NCI-H2081 treated with DMSO at 0.1 percent for 48 hours (cell line): Measurements from ENCODE around the gene RAB11FIP5.
"Not testable (repeated sequence)": the region's sequence is repeated elsewhere in the genome, so short reads cannot be mapped to it uniquely, and the experiment has no call there.

Experiments used
- DNase-seq: peaks from one replicate; lab custom pipeline; 2025; lab: John Stamatoyannopoulos, UW

The RAB11FIP5 gene

DNA sequence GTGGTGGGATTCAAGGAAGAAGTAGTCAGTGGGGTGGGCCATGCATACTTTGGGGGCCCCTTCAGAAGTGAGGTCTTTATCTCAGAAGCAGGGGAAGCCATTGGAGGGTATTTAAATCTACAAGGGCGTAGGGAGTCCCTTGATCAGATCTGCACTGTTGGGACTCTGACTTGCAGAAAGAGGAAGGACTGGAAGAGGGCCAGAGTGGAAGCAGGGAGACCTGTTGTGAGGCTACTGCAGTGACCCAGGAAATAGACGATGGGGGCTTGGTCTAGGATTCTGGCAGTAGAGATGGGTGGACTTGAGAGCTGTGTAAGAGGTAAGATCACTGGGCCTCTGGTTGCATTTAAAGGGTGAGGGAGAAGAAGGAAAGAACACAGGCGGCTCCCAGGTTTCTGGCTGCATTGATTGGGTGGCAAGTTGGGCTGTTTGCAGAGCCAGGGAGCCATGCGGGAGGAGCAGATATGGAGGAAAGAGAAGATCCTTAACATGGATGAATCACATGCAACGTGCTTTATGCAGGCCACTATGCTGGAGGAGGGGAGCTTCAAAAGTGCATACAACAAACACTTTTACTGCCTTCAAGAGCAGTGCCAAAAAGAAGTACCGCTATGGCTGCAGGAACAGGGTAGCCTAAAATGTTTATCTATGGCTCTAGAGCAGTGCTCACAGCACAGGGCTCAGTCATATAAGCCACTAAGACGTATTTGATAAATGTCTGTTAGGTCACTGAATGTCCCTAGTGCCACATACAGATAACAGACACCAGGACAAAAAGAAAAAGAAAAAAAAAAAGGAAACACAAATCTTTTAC is 43.5 kb downstream of the RAB11FIP5 start:
- DNase-seq, result no peak

DNA sequence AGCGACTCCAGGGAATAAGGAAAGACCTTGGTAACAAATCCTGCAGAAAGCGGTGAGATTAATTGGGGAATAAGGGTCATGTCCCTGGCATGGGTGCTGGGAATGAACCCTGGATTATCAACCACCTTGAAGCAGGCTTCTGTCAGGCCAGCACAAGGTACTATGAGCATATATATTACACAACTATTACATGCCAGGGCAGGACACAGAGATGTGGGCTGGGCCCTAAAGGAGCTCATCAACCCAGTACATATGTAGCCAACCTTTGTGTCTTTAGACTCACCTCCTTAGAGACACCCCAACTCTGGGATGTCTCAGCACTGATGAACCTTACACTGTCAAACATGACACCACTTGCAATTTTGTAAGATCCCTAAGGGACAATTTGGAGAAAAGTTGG is 44.6 kb downstream of the RAB11FIP5 start:
- no peak for DNase-seq

DNA sequence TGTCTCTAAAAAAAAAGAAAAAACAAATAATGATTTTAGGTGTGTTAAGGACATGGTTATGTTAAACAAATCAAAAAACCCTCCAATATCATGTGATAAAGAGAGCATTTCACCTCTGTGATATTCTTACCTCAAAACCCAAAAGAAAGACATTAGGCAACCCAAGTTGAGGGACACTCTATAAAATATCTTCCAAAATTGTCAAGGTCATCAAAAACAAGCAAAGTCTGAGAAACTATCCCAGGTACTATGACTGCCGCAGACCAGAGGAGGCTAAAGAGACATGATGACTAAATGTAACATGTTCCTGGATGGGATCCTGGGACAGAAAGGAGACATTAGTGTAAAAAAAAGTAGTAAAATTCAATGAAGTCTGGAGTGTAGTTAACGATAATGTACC is 45.7 kb downstream of the RAB11FIP5 start:
- DNase-seq, result no peak

DNA sequence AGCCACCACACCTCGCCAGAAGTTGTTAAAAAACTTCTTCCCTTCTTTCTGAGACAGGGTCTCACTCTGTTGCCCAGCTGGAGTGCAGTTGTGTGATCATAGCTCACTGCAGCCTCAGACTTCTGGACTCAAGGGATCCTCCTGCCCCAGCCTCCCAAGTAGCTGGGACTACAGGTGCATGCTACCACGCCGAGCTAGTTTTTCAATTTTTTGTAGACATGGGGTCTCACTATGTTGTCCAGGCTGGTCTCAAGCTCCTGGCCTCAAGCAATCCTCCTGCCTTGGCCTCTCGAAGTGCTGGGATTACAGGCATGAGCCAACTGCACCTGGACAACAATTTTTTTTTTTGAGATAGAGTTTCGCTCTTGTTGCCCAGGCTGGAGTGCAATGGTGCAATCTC is 47.7 kb downstream of the RAB11FIP5 start:
- not testable (repeated sequence) for DNase-seq

DNA sequence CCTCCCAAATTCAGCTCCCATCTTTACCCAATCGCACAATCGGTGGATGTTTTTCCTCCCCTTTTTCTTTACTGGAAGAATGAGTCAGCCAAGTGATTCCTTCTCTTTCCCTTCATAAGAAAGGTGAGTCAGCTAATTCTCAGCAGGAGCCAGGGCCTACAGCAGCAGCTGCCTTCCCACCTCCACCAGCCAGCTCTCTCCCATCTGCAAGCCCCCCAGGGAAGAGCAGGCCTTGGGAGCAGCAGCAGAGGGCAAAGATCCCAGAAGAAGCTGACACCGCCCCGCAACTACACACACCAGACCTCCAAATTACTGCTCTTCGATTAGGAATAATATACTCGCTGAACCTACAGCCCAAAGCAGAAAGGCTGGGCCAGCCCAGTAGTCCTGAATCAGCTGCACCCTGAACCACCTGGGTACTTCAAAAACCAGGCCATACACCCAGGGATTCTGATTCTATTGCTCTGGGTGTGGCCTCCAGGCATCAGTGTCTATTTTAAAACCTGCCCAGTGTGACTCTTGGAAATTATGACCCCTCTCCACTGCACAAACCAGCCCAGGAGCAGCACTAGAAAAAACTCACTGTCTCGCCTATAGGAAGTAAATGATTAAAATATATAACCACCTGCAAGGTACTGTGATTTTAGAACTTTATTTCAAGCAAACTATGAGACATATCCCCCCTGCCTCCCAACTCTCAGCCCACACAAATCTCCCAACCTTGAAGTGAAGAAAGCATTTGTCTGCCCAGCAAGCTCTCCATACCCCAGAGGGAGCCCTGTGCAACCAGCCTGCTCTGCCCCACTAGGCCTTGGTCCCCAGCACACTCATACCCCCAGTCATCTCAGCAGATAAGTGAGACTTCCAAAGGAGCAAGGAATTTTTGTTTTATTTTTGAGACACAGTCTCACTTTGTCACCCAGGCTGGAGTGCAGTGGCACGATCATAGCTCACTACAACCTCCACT is 48.6 kb downstream of the RAB11FIP5 start:
- DNase-seq, result no peak

DNA sequence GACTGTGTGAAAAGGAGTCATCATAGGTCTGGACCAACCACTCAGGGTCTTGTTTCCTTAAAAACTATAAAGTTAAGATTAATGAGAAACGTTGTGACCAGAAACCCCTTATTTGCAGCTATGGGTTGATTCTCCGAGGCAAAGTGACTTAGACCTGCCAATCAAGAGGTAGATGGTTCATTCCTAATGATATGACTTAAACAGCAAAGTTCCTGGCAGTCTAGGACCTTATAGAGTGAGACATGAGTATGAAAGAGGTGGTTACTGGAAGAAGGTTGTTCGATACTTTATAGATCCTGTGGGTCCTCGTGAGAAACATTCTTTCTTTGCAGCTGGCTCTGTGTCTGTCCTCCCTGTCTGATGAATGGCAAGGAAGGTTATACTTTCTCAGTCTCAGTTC is 49.3 kb downstream of the RAB11FIP5 start:
- no peak for DNase-seq

DNA sequence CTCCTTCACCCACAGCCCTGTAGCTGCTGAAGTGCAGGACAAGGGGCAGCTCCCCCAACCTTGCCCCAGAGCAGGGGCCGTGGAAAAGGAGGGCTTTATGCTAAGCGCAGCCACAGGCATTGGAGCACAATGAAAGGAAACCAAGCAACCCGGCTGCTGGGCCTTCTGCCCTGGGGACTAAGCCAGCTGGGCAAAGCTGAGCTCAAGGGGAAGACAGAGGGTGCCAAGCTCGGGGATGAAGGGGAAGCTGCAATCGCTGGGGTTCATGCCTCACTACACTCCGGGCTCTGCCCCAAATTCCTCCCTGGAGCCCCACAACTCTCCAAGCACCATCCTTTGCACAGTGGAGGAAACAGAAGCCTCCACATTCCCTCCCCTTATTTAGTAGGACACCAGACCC is 53.6 kb downstream of the RAB11FIP5 start:
- no peak for DNase-seq

DNA sequence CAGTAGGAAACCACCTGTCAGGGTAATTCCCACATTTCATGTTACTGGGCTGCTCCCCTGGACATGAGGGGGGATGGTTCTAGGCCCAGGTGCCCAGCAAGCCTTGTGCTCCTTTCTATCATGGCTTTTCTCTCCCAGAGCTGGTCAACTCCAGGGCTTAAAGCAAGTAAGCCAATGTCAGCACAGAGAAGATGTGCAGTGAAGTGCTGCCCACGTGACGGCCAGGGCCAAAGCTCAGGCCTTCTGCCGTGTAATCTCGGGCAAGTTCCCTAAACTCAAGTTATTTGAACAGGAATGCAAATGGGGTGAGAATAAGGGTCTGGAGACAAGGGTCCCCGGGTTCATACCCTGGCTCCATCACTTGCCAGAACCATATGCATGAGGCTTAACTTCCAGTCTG is 57.8 kb downstream of the RAB11FIP5 start:
- DNase-seq, result no peak

DNA sequence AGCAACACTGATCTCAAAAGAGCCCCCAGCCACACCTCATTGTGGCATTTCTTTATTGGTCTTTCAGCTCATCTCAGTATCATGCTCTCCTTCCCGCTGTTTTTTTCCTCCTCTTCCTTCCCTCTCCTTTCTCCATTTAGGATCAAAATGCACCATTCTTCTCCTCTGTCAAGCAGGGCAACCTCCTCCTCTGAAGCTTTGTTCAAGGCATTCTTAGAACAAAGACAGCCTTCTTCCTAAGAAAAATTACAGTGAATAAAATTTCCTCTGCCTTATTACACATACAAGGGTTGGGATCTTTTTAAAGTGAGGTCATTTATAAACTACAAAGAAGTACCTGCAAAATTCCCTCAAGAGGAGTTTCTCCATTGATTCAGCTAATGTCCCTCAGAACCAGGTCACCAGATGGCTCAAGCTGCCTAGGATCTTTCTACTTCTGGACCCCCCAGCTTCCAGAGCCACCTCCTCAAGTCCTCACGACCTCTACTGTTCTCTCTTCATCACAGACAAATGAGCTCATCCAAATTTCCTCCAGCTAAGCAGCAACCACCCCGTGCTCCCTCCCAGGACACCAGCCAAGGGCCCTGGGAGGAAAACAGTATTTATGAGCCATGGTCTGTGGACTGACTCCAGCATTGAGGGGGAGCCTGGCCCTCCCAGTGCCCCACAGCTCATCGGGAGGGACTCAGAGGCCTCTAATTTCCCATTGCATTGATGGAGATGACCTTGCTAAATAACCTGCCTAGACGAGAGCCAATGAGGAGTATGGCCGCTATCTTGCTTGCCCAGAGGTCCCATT is 59.2 kb downstream of the RAB11FIP5 start:
- DNase-seq, result no peak

DNA sequence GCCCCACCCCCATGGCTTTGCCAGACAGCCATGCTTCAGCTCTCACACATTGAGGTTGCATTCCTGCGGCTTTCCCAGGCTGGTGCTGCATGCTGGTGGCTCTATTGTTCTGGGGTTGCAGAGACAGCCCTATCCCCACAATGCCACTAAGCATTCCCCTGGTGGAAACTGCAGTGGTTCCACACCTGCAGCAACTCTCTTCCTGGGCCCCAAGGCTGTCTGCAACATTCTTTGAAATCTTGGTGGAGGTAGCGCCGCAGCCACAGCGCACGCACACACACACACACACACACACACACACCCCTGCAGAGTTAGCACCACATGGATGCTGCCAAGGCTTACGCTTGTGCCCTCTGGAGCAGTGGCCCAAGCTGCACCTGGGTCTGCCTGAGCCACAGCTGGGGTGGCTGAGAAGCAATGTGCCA is 62.6 kb downstream of the RAB11FIP5 start:
- no peak for DNase-seq

DNA sequence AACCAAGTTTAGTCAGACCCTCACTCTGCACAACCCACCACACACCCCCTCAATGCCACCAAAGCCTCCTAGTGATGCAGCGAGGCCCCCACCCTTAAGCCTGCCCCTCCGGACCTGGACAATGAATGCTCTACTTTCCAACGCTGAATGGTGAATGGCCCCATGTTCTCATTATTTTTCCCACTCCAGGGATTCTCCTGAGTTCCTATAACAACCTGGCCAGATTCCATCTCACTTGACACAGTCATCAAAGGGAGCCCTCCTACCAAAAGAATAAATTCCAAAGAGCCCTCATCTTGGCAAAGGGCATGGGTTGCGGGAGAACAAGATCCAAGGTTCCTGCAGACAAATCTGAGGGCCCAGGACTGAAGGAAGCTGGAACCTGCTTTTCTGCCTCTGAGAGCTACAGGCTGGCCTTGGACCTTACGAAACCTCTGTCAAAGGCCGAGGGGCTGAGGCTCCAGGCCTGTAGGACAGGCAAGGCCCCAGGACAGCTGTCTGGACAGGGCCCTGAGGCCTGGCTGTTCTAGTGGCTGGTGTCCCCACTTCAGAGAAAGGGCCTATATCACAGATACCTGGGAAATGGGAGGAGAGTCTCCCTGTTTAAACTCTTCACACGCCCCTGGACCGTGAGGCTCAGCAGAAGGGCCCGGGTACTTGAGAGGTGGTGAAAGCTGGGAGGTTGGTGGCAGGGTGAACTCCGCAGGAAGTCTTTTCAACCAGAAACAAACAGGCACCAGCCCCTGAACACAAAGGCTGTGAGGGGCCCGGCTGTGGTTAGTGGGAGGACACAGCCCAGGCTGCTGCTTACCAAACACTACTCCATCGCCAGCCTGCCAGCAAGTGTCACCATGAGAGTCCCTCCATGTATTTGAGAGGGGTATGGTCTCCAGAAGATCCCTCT is 68.6 kb downstream of the RAB11FIP5 start:
- DNase-seq, result no peak

DNA sequence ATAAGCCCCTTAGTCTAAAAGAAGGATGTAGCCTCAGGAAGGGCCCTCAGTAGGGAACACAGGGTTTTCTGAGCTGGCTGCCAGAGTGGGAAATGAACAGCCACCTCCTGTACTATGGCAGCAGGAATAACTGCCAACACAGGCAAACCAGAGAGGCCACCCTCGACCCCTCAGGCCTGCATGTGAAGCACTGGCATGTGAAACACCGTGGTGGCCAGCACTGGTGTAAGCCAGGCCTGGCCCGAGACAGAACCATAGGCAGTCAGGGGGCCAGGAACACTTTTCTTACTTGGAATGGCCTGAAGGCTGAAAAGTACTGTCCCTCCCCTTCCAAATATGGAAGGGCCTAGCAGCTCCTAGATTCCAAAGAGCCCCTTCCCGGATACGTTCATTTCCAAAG is 69.5 kb downstream of the RAB11FIP5 start:
- DNase-seq, result no peak

DNA sequence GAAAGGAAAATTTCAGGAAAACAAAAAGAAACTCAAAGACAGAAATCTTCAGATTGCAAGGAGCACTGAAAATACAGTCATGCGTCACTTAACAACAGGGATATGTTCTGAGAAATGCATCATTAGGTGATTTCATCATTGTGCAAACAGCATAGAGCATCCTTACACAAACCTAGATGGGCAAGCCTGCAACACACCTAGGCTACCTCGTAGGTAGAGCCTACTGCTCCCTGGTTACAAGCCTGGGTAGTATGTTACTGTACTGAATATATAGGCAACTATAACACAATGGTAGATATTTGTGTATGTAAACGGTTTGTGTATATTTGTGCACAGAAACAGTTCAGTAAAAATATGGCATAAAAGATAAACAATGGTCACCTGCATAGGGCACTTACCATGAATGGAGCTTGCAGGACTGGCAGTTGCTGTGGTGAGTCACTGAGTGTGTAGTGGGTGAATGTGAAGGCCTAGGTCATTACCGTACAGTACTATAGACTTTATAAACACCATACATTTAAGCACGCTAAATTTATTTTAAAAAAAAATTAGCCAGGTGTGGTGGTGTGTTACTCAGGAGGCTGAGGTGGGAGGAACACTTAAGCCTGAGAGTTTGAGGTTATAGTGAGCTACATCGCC is 74.7 kb downstream of the RAB11FIP5 start:
- no peak for DNase-seq

DNA sequence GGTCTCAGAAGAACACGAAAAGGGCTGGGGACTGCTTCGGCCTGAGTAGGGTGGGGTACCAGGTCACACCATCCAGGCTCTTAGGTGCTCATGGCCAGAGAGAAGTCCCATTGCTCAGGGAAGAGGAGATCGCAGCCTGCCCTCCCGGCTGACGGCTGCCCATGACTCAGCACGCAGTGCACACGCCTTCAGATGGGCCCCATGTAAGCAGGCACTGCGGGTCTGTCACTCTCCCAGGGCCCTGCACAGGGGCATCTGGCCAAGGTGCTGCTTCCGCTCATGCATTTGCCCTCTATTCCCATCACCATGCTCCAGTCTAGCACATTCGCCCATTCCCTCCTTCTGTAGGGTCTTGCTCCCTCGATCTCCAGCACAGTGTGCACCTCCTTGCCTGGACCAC is 76.0 kb downstream of the RAB11FIP5 start:
- no peak for DNase-seq

DNA sequence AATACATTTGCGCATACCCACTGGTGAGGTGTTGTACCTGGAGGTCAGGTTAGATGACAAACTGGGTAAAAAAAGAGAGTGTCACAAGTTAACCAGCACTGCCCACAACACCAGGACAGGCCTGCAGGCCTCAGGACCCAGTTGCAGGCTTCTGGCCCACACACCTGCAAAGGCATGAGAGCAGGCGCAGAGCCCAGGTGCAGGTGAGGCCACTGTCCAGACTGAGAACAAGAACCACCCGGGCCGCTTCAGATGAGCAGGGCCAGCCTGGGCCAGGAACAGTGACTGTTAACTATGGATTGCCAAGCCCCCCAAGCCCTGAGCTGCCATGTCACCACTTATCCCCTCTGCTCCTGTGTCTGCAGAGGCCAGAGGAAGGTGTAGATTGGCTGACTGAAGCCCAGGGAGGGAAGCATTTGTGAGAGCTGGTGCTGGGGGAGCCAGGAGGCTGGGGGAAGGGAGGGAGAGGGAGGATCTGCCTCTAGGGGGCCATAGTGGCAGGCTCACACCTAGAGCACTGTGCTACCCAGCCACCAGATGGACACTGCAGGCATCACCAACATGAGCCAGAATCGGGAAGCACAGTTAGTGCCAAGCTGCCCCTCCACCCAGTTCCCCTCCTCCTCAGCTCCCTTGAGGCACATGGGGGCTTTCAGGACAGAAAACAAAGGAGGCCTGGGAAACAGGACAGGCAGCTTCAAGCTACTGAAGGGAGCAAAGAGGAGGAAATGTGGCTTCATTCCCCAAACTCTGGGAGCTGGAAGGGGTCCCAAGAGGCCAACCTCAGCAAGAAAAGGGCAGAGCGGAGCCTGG is 76.6 kb downstream of the RAB11FIP5 start:
- DNase-seq, result no peak

DNA sequence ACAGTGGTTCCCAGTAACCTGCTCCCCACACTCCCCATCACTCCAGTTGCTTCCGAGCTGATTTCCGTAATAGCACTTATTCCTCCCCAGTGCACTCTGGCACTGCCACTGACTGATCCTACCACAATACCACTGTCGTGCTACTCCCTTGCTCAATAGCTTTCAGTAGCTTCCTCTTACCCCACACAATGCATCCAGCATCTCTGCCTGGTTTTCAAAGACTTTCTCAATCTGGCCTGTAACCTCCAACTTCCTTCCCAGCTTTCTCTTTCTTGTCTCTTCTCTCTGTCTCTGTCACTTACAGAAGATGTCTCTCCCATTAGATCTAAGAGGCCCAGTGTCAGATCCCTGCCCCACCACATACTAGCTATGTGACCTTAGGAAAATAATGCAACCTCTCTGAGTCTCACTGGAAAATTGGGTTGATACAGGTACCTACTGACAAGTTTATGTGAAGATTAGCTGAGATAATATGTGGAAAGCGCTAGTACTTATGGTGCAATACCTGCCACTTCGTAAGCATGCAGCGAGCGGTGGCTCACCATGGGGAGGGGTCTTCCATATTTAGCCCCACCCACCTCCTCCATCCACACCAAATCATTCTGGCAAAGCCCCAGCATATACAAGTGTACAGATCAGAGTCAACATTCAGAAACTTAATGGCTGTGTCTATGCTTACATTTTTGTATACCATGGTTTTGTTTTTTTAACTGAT is 77.9 kb downstream of the RAB11FIP5 start:
- DNase-seq, result no peak

DNA sequence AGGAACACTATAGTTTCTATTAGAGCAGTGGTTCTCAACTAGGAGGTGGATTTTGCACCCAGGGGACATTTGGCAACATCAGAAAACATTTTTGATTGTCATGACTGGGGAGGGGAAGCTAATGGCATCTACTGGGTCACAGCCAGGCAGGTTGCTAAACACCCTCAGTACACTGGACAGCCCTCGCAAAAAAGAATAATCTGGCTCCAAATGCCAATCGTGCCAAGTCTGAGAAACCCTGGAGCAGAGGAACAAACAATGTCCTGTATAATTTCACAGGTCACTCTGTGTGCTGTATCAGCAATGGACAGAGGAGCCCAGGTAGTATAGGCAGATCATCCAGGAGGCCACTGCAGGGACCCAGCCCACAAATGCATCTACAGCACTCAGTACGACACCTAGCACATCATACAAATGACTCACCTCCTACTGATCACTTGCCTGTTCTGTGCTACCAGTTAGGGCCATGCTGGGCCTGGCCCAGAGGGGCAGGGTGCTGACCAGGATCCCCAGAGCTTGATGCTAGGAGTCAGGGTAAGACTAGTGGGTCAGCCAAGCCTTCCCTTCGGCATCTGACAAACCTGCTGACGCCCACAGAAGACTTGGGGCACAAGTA is 78.9 kb downstream of the RAB11FIP5 start:
- DNase-seq, result no peak

DNA sequence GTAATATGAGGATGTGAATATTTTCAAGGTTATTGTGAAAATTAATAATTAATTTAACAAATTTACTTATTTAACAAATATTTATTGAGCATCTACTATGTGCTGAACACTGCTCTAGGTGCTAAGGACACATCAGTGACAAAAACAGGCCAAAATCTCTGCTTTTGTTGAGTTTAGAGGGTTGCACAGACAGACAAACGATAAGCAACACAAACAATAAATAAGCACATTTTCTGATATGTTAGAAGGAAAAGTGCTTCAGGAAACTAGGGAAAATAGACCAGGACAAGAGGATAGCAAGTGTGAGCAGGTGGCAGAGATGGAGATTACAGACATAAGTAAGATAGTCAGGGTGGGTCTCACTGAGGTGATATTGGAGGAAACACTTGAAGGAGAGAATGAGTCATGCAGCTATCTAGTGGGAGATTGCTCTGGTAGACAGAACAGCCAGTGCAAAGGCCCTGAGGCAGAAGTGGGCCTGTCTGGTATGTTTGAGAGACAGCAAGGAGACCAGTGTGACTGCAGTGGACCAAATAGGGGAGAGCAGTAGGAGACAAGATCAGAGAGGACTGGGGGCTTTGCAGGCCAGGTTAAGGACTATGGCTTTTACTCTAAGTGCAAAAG is 79.5 kb downstream of the RAB11FIP5 start:
- no peak for DNase-seq
